Prostate gland (tissue), 2 donors: ENCODE results near the gene SCRT2. TPM values are rescaled to one million over a fixed set of nuclear protein-coding genes. Genes with fewer than 3 reads are reported as not detected.

Experiments used
- DNase-seq: peaks from one replicate; pipeline ENCODE4 v3.0.0-alpha.2; 2019; ENCODE audit warnings: low spot score
- H3K27ac ChIP-seq, 2 donors: fragments of 200-600 bp; sonication (generic); 2 replicates each; pipeline ENCODE4 v1.5.1; 2017 to 2019
- H3K27me3 ChIP-seq: fragments of 200-600 bp; sonication (generic); replicated peaks from 2 replicates; pipeline ENCODE4 v1.5.1; 2019; ENCODE audit not compliant: insufficient read depth
- H3K36me3 ChIP-seq, 2 donors: fragments of 200-600 bp; sonication (generic); 1 replicate in 1 of 2; 2 replicates in 1 of 2; pipeline versions ENCODE4 v1.5.1 to v1.8.1; 2017 to 2019
- H3K4me1 ChIP-seq: fragments of 200-600 bp; sonication (generic); replicated peaks from 2 replicates; pipeline ENCODE4 v1.5.1; 2019
- H3K4me3 ChIP-seq, 2 donors: fragments of 200-600 bp; sonication (generic); 2 replicates each; pipeline ENCODE4 v1.5.1; 2017 to 2019
- H3K9me3 ChIP-seq: fragments of 200-600 bp; sonication (generic); 2 replicates; pipeline ENCODE4 v1.5.1; 2017
- CTCF ChIP-seq, 4 experiments: fragments of 200-600 bp in 2 of 4; fragments of 450-650 bp in 2 of 4; sonication (generic) in 2 of 4; IDR thresholded peaks; 1 replicate in 3 of 4; 2 replicates in 1 of 4; pipeline ENCODE4 v1.5.1; 2016 to 2019; ENCODE audit warnings: antibody characterized with exemption in 4 of 4, mild to moderate bottlenecking in 2 of 4, moderate library complexity in 2 of 4
- POLR2A ChIP-seq: fragments of 450-650 bp; IDR thresholded peaks from one replicate; pipeline ENCODE4 v1.6.1; 2016; ENCODE audit warnings: antibody characterized with exemption, mild to moderate bottlenecking
- POLR2AphosphoS5 ChIP-seq: sonication (generic); formaldehyde crosslinking; IDR thresholded peaks from one replicate; pipeline ENCODE4 v1.6.1; 2017; ENCODE audit warnings: antibody characterized with exemption
- WGBS: methylation state at CpG from one replicate; pipeline ENCODE4 v1.1.5; 2018; 5-methylcytosine and 5-hydroxymethylcytosine counted together
- intact Hi-C: fragments of 100-400 bp; cut with DNase I; formaldehyde crosslinking; loops from one replicate; pipeline ENCODE4 v1.14.2; 2022
- total RNA-seq, 2 donors: library from RNA; depleted of rRNA; stranded (reverse); fragments of >200 nt; gene quantifications; one replicate each; pipeline ENCODE4 v1.1.0, GENCODE V29; 2016

Gene SCRT2
- total RNA-seq, 2 donors from 2014 or later, result 0.17 TPM; not detected in 1

DNA sequence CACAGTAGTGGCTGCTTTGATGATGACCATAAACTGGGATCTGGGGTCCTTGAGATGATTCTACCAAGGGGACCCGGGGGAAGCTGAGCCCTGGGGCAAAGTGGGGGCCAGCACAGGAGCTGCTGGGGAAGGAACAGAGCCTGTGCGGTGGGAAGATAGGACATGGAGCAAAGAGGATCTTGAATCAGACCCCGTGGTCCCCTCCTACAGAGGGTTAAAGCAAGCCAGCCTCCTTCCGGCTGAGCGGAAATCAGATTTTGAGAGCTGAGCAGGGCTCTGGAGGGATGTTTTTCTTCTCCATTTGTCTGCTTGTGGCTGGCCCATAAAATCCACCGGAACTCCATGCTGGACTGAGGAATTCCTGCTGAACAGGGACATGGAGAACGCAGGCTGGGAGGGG, 55.4 kb downstream of the SCRT2 start:
- no peak overlapping the region for H3K27ac ChIP-seq
- H3K4me3 ChIP-seq, result no peak overlapping the region
- intact Hi-C loops, result no loop called here
- H3K4me1 ChIP-seq, result no peaks in the 10 kb centered on the region
- H3K9me3 ChIP-seq, result no peaks in the 10 kb centered on the region
- H3K36me3 ChIP-seq, result no peaks in the 10 kb centered on the region
- TF ChIP-seq CTCF (IDR thresholded peaks at IDR 0.05), result no peak
- WGBS, result 20% methylated on average over 7 of the region's 7 CpGs
- H3K27me3 ChIP-seq, result peaks cover 7% of the 10 kb centered on the region
- DNase-seq, result no peak

DNA sequence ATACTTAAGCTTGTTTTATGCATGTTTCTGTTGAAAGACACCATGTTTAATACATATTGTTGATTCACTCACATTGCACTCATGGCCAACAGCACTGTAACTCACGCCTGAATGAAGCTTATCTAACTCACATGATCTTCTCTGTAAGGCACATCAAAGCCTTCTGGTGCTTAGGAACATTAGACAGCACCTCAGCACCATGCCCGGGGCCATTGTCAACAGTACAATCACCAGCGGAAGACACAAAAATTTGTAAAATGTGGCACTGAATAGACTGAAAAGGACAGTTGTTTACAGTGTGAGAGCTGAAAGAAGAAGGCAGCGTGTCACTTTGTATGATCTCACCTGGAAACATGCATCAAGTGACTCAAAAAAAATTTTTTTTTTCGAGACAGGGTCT, 56.6 kb downstream of the SCRT2 start:
- Histone ChIP-seq H3K27ac (no peak overlapping the region), H3K36me3 (no peaks in the 10 kb centered on the region), H3K4me3 (no peak overlapping the region), H3K4me1 (no peaks in the 10 kb centered on the region), H3K9me3 (no peaks in the 10 kb centered on the region), H3K27me3 (peaks cover 7% of the 10 kb centered on the region)
- no peak for DNase-seq
- intact Hi-C loops, result no loop called here
- TF ChIP-seq POLR2A (no peak), CTCF (IDR thresholded peaks at IDR 0.05) (no peak), POLR2AphosphoS5 (no peak)
- 56% methylated on average over 5 of the region's 5 CpGs for WGBS

- no peak for DNase-seq
- Histone ChIP-seq H3K36me3 (no peaks in the 10 kb centered on the region), H3K4me3 (no peak overlapping the region), H3K27me3 (peaks cover 7% of the 10 kb centered on the region), H3K4me1 (no peaks in the 10 kb centered on the region), H3K9me3 (no peaks in the 10 kb centered on the region), H3K27ac (no peak overlapping the region)
- WGBS, result 68% methylated on average over 4 of the region's 4 CpGs
- intact Hi-C loops, result no loop called here
- TF ChIP-seq POLR2A (no peak), CTCF (IDR thresholded peaks at IDR 0.05) (no peak), POLR2AphosphoS5 (no peak)
Measured at GRCh38 chr20:617934-618690, 57.5 kb downstream of the SCRT2 start.

DNA sequence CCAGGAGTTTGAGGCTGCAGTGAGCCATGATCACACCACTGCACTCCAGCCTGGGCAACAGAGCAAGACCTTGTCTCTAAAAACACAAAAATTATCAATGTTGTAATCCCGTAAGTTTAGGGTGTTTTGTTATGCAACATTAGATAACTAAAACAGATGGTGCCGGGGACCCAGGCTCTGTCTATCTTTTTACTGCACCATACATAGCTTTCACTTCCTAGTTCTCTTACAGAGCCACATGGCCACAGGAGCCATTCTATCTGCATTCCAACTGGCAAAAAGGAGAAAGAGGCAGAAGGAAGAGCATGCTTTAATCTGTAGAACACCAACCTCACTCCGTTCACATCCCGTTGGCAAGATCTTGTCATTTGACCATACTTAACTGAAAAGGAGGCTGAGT, 60.1 kb downstream of the SCRT2 start:
- Histone ChIP-seq H3K4me3 (no peak overlapping the region), H3K27ac (no peak overlapping the region), H3K9me3 (no peaks in the 10 kb centered on the region), H3K36me3 (no peaks in the 10 kb centered on the region), H3K27me3 (peaks cover 9% of the 10 kb centered on the region), H3K4me1 (no peaks in the 10 kb centered on the region)
- no peak for DNase-seq
- intact Hi-C loops, result no loop called here
- WGBS, result 87% methylated on average over 4 of the region's 4 CpGs
- TF ChIP-seq POLR2A (no peak), POLR2AphosphoS5 (no peak), CTCF (IDR thresholded peaks at IDR 0.05) (no peak)

DNA sequence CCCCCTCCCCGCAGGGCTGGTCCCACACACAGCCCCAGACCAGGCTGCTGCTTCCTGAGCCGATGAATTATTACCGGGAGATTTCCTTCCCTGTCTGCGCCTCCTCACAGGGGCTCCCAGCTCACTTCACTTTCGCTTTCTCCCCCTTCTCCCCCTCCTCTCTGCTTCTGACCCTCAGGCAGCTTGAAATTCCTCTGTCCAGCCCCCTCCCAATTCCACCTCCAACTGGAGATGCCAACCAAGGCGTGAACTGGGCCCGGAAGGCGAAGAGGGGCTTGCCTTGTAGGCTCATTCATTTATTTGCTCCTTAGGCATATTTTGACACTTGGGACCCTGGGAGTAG, 63.8 kb downstream of the SCRT2 start:
- Histone ChIP-seq H3K4me3 (no peak overlapping the region), H3K27me3 (peaks cover 6% of the 10 kb centered on the region), H3K36me3 (no peaks in the 10 kb centered on the region), H3K4me1 (no peaks in the 10 kb centered on the region), H3K27ac (no peak overlapping the region), H3K9me3 (no peaks in the 10 kb centered on the region)
- TF ChIP-seq POLR2AphosphoS5, result no peak
- TF ChIP-seq CTCF (IDR thresholded peaks at IDR 0.05), result no peak
- no peak for TF ChIP-seq POLR2A
- DNase-seq, result no peak
- 24% methylated on average over 8 of the region's 8 CpGs for WGBS
- intact Hi-C loops, result no loop called here
